ENCODE measurements around the gene TENM3. TPM values are rescaled to one million over a fixed set of nuclear protein-coding genes. Genes with fewer than 3 reads are reported as not detected.

The TENM3 gene
- total and polyA plus RNA-seq, 10 of the 15 experiments (the other 5 are each of a cell fraction or from before 2014, with no cell fraction given): 0.01 to 1.7 (median 0.08) TPM; not detected in 2

DNA sequence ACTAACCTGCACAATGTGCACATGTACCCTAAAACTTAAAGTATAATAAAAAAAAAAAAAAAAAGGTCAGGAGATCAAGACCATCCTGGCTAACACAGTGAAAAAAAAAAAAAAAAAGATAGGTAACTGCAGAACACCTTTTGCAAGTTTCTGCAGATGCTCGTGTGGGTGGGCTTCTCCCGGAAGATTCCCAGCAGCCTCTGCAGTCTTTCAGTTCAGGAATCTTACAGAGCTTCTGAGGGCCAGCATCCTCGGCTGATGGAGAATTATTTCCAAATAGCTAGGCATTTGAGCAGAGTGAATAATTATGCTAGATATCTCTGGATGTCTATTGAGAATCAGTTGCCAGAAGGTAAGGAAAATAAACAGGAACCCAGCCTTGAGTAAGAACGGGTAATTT lies 373.3 kb downstream of the TENM3 start:
- Histone ChIP-seq H3K79me2 (ENCODE audit: control insufficient read depth, insufficient read depth, low read length) (no peaks in the 10 kb centered on the region), H3K36me3 (ENCODE audit: control insufficient read depth in 2 of 2, insufficient read depth in 2 of 2, low read length in 1 of 2) (no peaks in the 10 kb centered on the region), H3K4me1 (ENCODE audit: control insufficient read depth, insufficient read depth, low read length) (no peaks in the 10 kb centered on the region), H3K4me3 (no peak overlapping the region), H3K27ac (ENCODE audit: control insufficient read depth, insufficient read depth) (no peak overlapping the region), H3K9me3 (replicated peaks; ENCODE audit: control insufficient read depth, insufficient read depth, low read length) (no peaks in the 10 kb centered on the region), H3K9ac (ENCODE audit: control insufficient read depth, insufficient read depth, low read length) (no peak overlapping the region), H3K4me2 (ENCODE audit: control insufficient read depth, insufficient read depth) (no peak overlapping the region), H3K27me3 (replicated peaks in 1 of 2; ENCODE audit: control insufficient read depth in 2 of 2, insufficient read depth in 2 of 2, low read length in 1 of 2) (no peaks in the 10 kb centered on the region), H4K20me1 (ENCODE audit: control insufficient read depth, insufficient read depth) (no peaks in the 10 kb centered on the region), H2AFZ (ENCODE audit: control insufficient read depth, low read depth, low read length) (no peak overlapping the region)
- POLR2A ChIA-PET: no interaction called here
- TF ChIP-seq SIN3A (IDR thresholded peaks at IDR 0.05; ENCODE audit: low read depth, low read length): no peak
- TF ChIP-seq TCF3 (IDR thresholded peaks at IDR 0.05; ENCODE audit: borderline replicate concordance, insufficient read depth, low read depth, low read length): no peak
- TF ChIP-seq TBL1XR1 (IDR thresholded peaks at IDR 0.05; ENCODE audit: low read depth, low read length): no peak
- TF ChIP-seq ASH2L (IDR thresholded peaks at IDR 0.05; ENCODE audit: borderline replicate concordance, low read depth): no peak
- TF ChIP-seq, protein P1, sequence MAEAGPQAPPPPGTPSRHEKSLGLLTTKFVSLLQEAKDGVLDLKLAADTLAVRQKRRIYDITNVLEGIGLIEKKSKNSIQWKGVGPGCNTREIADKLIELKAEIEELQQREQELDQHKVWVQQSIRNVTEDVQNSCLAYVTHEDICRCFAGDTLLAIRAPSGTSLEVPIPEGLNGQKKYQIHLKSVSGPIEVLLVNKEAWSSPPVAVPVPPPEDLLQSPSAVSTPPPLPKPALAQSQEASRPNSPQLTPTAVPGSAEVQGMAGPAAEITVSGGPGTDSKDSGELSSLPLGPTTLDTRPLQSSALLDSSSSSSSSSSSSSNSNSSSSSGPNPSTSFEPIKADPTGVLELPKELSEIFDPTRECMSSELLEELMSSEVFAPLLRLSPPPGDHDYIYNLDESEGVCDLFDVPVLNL (IDR thresholded peaks at IDR 0.05; ENCODE audit: low read depth, low read length): no peak
- TF ChIP-seq, protein P2, sequence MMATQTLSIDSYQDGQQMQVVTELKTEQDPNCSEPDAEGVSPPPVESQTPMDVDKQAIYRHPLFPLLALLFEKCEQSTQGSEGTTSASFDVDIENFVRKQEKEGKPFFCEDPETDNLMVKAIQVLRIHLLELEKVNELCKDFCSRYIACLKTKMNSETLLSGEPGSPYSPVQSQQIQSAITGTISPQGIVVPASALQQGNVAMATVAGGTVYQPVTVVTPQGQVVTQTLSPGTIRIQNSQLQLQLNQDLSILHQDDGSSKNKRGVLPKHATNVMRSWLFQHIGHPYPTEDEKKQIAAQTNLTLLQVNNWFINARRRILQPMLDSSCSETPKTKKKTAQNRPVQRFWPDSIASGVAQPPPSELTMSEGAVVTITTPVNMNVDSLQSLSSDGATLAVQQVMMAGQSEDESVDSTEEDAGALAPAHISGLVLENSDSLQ (IDR thresholded peaks at IDR 0.05): no peak
- TF ChIP-seq, protein P3, sequence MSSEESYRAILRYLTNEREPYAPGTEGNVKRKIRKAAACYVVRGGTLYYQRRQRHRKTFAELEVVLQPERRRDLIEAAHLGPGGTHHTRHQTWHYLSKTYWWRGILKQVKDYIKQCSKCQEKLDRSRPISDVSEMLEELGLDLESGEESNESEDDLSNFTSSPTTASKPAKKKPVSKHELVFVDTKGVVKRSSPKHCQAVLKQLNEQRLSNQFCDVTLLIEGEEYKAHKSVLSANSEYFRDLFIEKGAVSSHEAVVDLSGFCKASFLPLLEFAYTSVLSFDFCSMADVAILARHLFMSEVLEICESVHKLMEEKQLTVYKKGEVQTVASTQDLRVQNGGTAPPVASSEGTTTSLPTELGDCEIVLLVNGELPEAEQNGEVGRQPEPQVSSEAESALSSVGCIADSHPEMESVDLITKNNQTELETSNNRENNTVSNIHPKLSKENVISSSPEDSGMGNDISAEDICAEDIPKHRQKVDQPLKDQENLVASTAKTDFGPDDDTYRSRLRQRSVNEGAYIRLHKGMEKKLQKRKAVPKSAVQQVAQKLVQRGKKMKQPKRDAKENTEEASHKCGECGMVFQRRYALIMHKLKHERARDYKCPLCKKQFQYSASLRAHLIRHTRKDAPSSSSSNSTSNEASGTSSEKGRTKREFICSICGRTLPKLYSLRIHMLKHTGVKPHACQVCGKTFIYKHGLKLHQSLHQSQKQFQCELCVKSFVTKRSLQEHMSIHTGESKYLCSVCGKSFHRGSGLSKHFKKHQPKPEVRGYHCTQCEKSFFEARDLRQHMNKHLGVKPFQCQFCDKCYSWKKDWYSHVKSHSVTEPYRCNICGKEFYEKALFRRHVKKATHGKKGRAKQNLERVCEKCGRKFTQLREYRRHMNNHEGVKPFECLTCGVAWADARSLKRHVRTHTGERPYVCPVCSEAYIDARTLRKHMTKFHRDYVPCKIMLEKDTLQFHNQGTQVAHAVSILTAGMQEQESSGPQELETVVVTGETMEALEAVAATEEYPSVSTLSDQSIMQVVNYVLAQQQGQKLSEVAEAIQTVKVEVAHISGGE (CRISPR knock-in tag; IDR thresholded peaks at IDR 0.05): no peak
- no peak for TF ChIP-seq RCOR1 (conservative IDR thresholded peaks at IDR 0.05; ENCODE audit: low read depth, low read length)
- in situ Hi-C loops (cut with MboI): no loop called here
- CTCF ChIA-PET: no interaction called here
- no peak for FAIRE-seq
- BruUV-seq (replicated peaks): no TSS peak
- intact Hi-C loops (cut with micrococcal nuclease; ENCODE audit: unreplicated experiment): no loop called here
- no peak for ATAC-seq
- 15% methylated on average over 4 of the region's 4 CpGs for WGBS (ENCODE audit: insufficient coverage, insufficient replicate concordance, low lambda C conversion rate, missing lambda C conversion rate)
- RAD21 ChIA-PET (ENCODE audit: unreplicated experiment): no interaction called here
- SMC1A ChIA-PET (ENCODE audit: uncharacterized antibody, unreplicated experiment): interaction anchor here (0.8 kb wide), 1 partner anchor 15 kb away, joined by 3 read pairs; no protein-coding TSS in a partner anchor
- DNase-seq (ENCODE audit: low read depth, low spot score): no peak

Data from GM12878 (cell line).